NCI-H2227 (cell line): ENCODE measurements around the gene NKAPD1.
"Not testable (repeated sequence)": the region's sequence is repeated elsewhere in the genome, so short reads cannot be mapped to it uniquely, and the experiment has no call there.

Experiments
- DNase-seq: peaks from one replicate; lab custom pipeline; 2025; ENCODE audit not compliant: unreplicated experiment; lab: John Stamatoyannopoulos, UW

NKAPD1 gene

GRCh38 chr11:112073941-112074811 is at the start of gene NKAPD1, which contains the start of gene PIH1D2:
TSS of gene NKAPD1 (plus strand) at chr11:112074299. CDS start at chr11:112075575, 1,276 bp downstream.
TSS of gene PIH1D2 (minus strand) at chr11:112074017. CDS start at chr11:112073174, 843 bp downstream.
- DNase-seq, result peak; percentile 86

DNA sequence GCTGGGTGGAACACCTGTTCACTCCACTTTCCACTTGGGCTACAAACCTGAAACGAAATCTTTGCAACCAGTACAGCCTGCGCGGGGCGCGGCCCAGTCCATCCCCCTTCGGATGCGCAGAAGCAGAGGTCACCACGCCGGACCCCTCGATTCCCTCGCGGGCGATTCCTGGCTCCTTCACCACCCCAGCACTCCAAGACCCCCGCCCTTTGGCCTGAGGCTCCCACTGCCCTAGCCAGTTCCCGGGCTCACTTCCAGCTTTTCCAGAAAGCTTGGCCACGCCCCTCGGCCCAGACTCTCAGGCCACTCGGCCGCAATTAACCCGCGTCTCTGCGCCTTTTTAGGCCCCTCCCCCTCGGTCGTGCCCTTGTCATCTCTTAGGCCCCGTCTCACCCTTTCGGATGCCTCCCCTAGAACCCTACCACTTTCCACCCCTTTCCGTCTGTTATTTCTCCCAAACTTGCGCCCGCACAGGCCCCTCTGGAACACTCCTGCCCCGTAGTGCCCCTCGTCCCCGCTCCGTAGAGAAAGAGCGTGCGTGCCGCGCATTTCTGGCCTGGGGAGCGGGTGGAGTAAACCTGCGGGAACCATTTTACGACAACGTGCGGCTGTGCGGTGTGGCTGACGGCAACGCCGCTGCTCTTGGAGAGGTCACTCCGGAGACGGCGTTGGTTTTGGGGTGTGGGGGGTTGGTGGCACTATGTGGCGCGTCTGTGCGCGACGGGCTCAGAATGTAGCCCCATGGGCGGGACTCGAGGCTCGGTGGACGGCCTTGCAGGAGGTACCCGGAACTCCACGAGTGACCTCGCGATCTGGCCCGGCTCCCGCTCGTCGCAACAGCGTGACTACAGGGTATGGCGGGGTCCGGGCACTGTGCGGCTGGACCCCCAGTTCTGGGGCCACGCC is 49.1 kb upstream of the NKAPD1 start, which contains the start of gene DLAT:
Gene DLAT (plus strand): TSS at position 636 of the 906 bp plus-strand sequence. CDS start 65 bp downstream, at position 701.
- peak; percentile 85 for DNase-seq

DNA sequence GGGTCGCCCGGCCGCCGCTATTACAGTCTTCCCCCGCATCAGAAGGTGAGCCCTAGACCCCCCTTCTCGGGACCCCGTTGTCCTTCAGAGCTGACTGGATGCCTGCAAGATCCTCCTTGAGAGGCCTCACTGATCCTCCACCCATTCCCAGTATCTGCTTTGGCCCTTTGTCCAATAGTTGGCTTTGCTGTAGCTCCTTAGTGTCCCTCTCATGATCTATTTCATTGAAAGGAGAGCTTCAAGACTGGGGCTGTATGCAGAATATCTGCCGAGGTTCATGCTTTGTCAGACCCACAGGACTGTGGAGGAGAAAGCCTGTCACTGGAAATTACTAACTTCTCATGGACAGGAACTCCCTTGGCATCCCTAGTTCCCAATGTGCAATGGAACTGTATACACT is 48.4 kb upstream of the NKAPD1 start:
- DNase-seq, result peak; percentile 36

- DNase-seq, result not testable (repeated sequence)
Measured at GRCh38 chr11:112026784-112027410, 47.2 kb upstream of the NKAPD1 start.

DNA sequence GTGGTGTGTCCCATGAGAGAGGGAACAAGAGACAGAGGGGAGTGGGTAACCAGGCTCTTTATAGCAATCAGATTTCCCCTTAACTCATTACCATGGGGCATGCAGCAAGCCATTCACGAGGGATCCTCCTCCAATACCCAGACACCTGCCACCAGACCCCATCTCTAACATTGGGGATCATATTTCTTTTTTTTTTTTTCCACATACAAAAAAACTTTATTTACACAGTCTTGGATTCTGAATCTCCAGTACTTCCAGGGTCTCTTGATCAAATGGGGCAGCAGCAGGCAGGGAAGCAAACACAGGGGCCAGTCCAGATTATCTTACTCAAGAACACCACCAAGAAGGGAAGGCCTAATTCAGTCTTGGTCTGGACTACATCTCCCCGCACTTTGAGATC is 44.6 kb upstream of the NKAPD1 start:
- DNase-seq, result no peak

DNA sequence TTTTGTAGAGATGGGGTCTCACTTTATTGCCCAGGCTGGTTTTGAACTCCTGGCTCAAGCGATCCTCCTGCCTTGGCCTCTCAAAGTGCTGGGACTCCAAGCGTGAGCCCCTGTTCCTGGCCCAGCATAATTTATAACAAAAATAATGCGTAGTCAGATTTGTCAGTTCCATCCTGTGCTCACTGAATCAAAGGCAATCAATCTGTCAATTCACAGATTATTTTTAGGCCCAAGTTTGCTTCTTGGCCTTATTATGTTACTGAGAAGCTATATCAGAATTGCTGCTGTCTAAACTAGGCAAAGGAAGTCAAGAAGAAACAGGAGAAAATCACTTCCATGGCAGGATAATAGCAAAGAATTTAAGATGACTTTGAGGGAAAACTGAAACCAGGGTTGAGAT is 40.2 kb upstream of the NKAPD1 start:
- no peak for DNase-seq

GRCh38 chr11:112037527-112037926 is 36.6 kb upstream of the NKAPD1 start:
- DNase-seq, result no peak

GRCh38 chr11:112042161-112042960 is 31.7 kb upstream of the NKAPD1 start:
- DNase-seq, result no peak

- no peak for DNase-seq
Measured at GRCh38 chr11:112042961-112043304, 31.2 kb upstream of the NKAPD1 start.

DNA sequence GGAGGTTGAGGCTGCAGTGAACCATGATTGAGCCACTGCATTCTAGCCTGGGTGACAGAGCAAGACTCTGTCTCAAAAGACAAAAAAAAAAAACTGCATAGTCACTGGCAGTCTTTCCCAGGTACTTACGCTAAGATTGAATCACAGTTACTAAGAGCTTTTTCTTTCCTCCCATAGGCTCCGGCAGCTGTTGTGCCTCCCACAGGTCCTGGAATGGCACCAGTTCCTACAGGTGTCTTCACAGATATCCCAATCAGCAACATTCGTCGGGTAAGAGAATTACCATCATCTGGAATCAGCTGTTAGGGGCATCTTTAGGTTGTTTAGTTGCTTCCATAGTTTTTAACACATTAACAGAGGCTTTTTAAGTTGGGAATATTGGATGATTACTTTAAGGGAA is 29.1 kb upstream of the NKAPD1 start:
- no peak for DNase-seq

DNA sequence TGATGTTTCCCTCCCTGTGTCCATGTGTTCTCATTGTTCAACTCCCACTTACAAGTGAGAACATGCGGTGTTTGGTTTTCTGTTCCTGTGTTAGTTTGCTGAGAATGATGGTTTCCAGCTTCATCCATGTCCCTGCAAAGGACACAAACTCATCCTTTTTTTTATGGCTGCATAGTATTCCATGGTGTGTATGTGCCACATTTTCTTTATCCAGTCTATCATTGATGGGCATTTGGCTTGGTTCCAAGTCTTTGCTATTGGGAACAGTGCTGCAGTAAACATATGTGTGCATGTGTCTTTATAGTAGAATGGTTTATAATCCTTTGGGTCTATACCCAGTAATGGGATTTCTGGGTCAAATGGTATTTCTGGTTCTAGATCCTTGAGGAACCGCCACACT is 27.5 kb upstream of the NKAPD1 start:
- DNase-seq, result not testable (repeated sequence)

GRCh38 chr11:112048256-112048655 is 25.8 kb upstream of the NKAPD1 start:
- DNase-seq, result not testable (repeated sequence)

DNA sequence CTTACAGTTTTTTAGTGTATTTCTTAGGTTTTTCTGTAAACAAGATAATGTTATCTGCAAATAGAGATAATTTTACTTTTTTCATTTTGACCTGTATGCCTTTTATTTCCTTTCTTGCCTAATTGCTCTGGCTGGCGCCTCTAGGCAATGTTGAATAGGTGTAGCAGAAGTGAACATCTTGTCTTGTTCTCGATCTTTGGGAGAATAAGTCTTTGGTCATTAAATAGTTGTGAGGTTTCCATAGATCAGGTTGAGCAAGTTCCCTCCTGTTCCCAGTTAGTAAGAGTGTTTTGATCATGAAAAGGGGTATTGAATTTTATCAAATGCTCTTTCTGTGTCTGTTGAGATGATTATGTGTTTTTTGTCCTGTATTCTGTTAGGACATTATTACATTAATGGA is 24.3 kb upstream of the NKAPD1 start:
- DNase-seq, result no peak

GRCh38 chr11:112050721-112051120 is 23.4 kb upstream of the NKAPD1 start:
- DNase-seq, result no peak

- no peak for DNase-seq
Measured at GRCh38 chr11:112051768-112052167, 22.3 kb upstream of the NKAPD1 start.

- DNase-seq, result no peak
Measured at GRCh38 chr11:112057170-112057569, 16.9 kb upstream of the NKAPD1 start.

GRCh38 chr11:112058103-112058502 is 16.0 kb upstream of the NKAPD1 start:
- DNase-seq, result no peak

DNA sequence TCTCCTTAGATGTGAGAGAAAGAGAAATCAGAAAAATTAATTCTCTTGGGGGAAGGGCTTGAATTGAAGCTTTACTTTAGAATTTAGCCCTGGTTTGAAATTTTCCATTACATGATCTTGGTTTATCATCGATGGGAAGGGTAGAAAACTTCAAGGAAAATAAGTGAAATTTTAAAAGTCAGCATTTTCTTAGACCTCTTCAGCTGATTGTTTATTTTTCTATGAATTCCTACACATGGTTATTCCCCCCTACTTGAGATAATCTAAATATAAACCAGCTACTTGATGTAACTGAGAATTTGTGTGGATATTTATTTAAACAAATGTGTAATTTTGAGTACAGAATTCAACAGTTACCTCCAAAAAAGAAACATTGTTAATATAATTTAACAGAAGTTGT is 11.2 kb upstream of the NKAPD1 start:
- DNase-seq, result no peak

- no peak for DNase-seq
Measured at GRCh38 chr11:112082729-112083128, 8.6 kb downstream of the NKAPD1 start.

DNA sequence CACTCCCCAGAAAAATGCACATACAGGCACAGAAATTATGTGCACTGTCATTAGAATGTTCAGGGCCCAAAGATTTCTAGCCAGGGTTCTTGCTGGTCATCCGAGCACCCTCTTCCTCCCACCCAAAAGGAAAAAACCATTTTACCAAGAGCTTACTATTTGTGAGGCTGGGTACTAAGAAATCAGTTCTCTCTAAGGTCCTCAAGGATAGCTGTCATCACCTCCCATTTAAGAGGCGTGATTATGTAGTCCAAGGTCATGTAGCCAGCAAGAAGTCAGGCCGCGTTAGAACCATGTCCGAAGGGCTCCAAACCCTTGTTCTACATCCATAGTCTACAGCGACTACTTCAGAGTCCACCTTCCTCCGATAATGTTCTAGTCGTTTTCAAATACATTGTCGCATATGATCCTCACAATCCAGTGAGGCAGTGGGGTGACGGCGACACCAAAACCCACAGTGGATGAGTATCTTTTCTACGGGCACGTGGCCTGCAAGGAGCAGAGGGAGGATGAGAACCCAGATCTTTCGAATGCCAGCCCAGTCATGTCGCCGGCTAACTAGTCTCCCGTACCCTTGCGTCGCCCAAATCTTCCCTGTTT is 11.8 kb downstream of the NKAPD1 start:
- DNase-seq, result no peak
